ENCODE measurements around the gene GRK4.

GRK4 gene

GRCh38 chr4:2923141-2923551 is 40.2 kb upstream of the GRK4 start:
- no peak overlapping the region for H3K27ac ChIP-seq
- H3K9ac ChIP-seq, result no peak overlapping the region
- peaks cover 11% of the 10 kb centered on the region for H3K79me2 ChIP-seq
- no peaks in the 10 kb centered on the region for H3K9me3 ChIP-seq (ENCODE audit: control insufficient read depth, low read length)
- TF ChIP-seq CTCF (IDR thresholded peaks at IDR 0.05), result no peak
- H3K27me3 ChIP-seq (ENCODE audit: control insufficient read depth, insufficient read depth, low read length), result no peaks in the 10 kb centered on the region
- no peaks in the 10 kb centered on the region for H3K36me3 ChIP-seq (ENCODE audit: control insufficient read depth, insufficient read depth, low read length)
- H3K4me2 ChIP-seq (ENCODE audit: low read length), result no peak overlapping the region
- no peak overlapping the region for H3K4me3 ChIP-seq (ENCODE audit: low read depth, low read length)
- H2AFZ ChIP-seq, result no peak overlapping the region
- H3K4me1 ChIP-seq, result no peaks in the 10 kb centered on the region

GRCh38 chr4:2923668-2924173 is 39.6 kb upstream of the GRK4 start:
- Histone ChIP-seq H3K36me3 (ENCODE audit: control insufficient read depth, insufficient read depth, low read length) (no peaks in the 10 kb centered on the region), H3K9me3 (ENCODE audit: control insufficient read depth, low read length) (no peaks in the 10 kb centered on the region), H3K79me2 (peaks cover 11% of the 10 kb centered on the region), H3K27me3 (ENCODE audit: control insufficient read depth, insufficient read depth, low read length) (no peaks in the 10 kb centered on the region), H3K4me3 (ENCODE audit: low read depth, low read length) (no peak overlapping the region), H3K9ac (no peak overlapping the region), H3K27ac (no peak overlapping the region), H2AFZ (no peak overlapping the region), H3K4me1 (no peaks in the 10 kb centered on the region), H3K4me2 (ENCODE audit: low read length) (no peak overlapping the region)
- TF ChIP-seq CTCF (IDR thresholded peaks at IDR 0.05), result no peak

- no peak overlapping the region for H3K27ac ChIP-seq
- H3K79me2 ChIP-seq, result peaks cover 11% of the 10 kb centered on the region
- TF ChIP-seq CTCF (IDR thresholded peaks at IDR 0.05), result no peak
- no peak overlapping the region for H3K4me2 ChIP-seq (ENCODE audit: low read length)
- H3K36me3 ChIP-seq (ENCODE audit: control insufficient read depth, insufficient read depth, low read length), result no peaks in the 10 kb centered on the region
- no peak overlapping the region for H2AFZ ChIP-seq
- H3K4me3 ChIP-seq (ENCODE audit: low read depth, low read length), result no peak overlapping the region
- no peaks in the 10 kb centered on the region for H3K9me3 ChIP-seq (ENCODE audit: control insufficient read depth, low read length)
- H3K4me1 ChIP-seq, result no peaks in the 10 kb centered on the region
- no peak overlapping the region for H3K9ac ChIP-seq
- no peaks in the 10 kb centered on the region for H3K27me3 ChIP-seq (ENCODE audit: control insufficient read depth, insufficient read depth, low read length)
Observed at GRCh38 chr4:2924286-2924685, 39.1 kb upstream of the GRK4 start.

- Histone ChIP-seq H3K4me3 (ENCODE audit: low read depth, low read length) (no peak overlapping the region), H3K4me2 (ENCODE audit: low read length) (no peak overlapping the region), H3K9ac (no peak overlapping the region), H3K27ac (no peak overlapping the region), H3K27me3 (ENCODE audit: control insufficient read depth, insufficient read depth, low read length) (no peaks in the 10 kb centered on the region), H3K4me1 (no peaks in the 10 kb centered on the region), H3K36me3 (ENCODE audit: control insufficient read depth, insufficient read depth, low read length) (no peaks in the 10 kb centered on the region), H2AFZ (no peak overlapping the region), H3K9me3 (ENCODE audit: control insufficient read depth, low read length) (no peaks in the 10 kb centered on the region), H3K79me2 (peaks cover 11% of the 10 kb centered on the region)
- TF ChIP-seq CTCF (IDR thresholded peaks at IDR 0.05), result no peak
Observed at GRCh38 chr4:2924765-2925301, 38.5 kb upstream of the GRK4 start.

GRCh38 chr4:2925496-2925895 is 37.9 kb upstream of the GRK4 start:
- H3K9ac ChIP-seq, result no peak overlapping the region
- H3K9me3 ChIP-seq (ENCODE audit: control insufficient read depth, low read length), result no peaks in the 10 kb centered on the region
- H3K4me3 ChIP-seq (ENCODE audit: low read depth, low read length), result no peak overlapping the region
- no peaks in the 10 kb centered on the region for H3K27me3 ChIP-seq (ENCODE audit: control insufficient read depth, insufficient read depth, low read length)
- no peak overlapping the region for H2AFZ ChIP-seq
- H3K27ac ChIP-seq, result no peak overlapping the region
- no peak for TF ChIP-seq CTCF (IDR thresholded peaks at IDR 0.05)
- peaks cover 8% of the 10 kb centered on the region for H3K79me2 ChIP-seq
- no peaks in the 10 kb centered on the region for H3K36me3 ChIP-seq (ENCODE audit: control insufficient read depth, insufficient read depth, low read length)
- no peak overlapping the region for H3K4me2 ChIP-seq (ENCODE audit: low read length)
- no peaks in the 10 kb centered on the region for H3K4me1 ChIP-seq
